Measurements from ENCODE around the gene BPIFB4.
"Not testable (repeated sequence)": the region's sequence is repeated elsewhere in the genome, so short reads cannot be mapped to it uniquely, and the experiment has no call there.

DNA sequence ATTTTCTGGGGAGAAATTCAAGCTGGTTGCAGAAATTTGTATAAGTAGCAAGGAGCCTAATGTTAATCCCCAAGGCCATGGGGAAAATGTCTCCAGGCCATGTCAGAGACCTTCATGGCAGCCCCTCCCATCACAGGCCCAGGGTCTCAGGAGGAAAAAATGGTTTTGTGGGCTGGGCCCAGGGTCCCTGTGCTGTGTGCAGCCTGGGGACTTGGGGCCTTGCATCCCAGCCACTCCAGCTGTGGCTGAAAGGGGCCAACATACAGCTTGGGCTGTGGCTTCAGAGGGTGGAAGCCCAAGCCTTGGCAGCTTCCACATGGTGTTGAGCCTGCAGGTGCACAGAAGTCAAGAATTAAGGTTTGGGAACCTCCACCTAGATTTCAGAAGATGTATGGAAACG is 42.9 kb downstream of the BPIFB4 start:
- TF ChIP-seq POLR2A (IDR thresholded peaks at IDR 0.05): not testable (repeated sequence)
- TF ChIP-seq, protein P1, sequence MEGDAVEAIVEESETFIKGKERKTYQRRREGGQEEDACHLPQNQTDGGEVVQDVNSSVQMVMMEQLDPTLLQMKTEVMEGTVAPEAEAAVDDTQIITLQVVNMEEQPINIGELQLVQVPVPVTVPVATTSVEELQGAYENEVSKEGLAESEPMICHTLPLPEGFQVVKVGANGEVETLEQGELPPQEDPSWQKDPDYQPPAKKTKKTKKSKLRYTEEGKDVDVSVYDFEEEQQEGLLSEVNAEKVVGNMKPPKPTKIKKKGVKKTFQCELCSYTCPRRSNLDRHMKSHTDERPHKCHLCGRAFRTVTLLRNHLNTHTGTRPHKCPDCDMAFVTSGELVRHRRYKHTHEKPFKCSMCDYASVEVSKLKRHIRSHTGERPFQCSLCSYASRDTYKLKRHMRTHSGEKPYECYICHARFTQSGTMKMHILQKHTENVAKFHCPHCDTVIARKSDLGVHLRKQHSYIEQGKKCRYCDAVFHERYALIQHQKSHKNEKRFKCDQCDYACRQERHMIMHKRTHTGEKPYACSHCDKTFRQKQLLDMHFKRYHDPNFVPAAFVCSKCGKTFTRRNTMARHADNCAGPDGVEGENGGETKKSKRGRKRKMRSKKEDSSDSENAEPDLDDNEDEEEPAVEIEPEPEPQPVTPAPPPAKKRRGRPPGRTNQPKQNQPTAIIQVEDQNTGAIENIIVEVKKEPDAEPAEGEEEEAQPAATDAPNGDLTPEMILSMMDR (IDR thresholded peaks at IDR 0.05 in 8 of 11, conservative IDR thresholded peaks at IDR 0.05 in 3 of 11): not testable (repeated sequence)
